ENCODE data around the gene EZH1. TPM values are rescaled to one million over a fixed set of nuclear protein-coding genes. Genes with fewer than 3 reads are reported as not detected.

Gene EZH1
- total and polyA plus RNA-seq, 10 of the 15 experiments (the other 5 are each of a cell fraction or from before 2014, with no cell fraction given): 6.1 to 43.3 (median 16.8) TPM

- no peak for TF ChIP-seq SUZ12 (IDR thresholded peaks at IDR 0.05; ENCODE audit: unreplicated experiment)
These were observed 21.2 kb downstream of the EZH1 start (continued) for GRCh38 chr17:42723636-42724035.

GRCh38 chr17:42720996-42721583 is 23.8 kb downstream of the EZH1 start:
- H3K4me3 ChIP-seq: no peak overlapping the region
- 0% methylated on average over 2 of the region's 2 CpGs for WGBS (ENCODE audit: insufficient coverage, insufficient replicate concordance, low lambda C conversion rate, missing lambda C conversion rate)
- SMC1A ChIA-PET (ENCODE audit: uncharacterized antibody, unreplicated experiment): interaction anchor here (0.7 to 4.1 kb wide), 4 partner anchors 25 to 143 kb away, joined by 3 to 22 read pairs (median 6); partner anchors contain the start of gene PSMC3IP
- H3K79me2 ChIP-seq (ENCODE audit: control insufficient read depth, insufficient read depth, low read length): no peaks in the 10 kb centered on the region
- in situ Hi-C loops (cut with MboI): loop anchor here (10.0 kb wide), 1 partner anchor 214 kb away; no protein-coding TSS in a partner anchor
- H3K27ac ChIP-seq (ENCODE audit: control insufficient read depth, insufficient read depth): no peak overlapping the region
- H3K4me2 ChIP-seq (ENCODE audit: control insufficient read depth, insufficient read depth): no peak overlapping the region
- BruUV-seq (replicated peaks): no TSS peak
- CTCF ChIA-PET: interaction anchor here (0.7 to 7.3 kb wide), 9 partner anchors 12 to 171 kb away, joined by 3 to 130 read pairs (median 5); partner anchors contain the start of genes BECN1, PSMC3IP and RAMP2
- H3K9me3 ChIP-seq (replicated peaks; ENCODE audit: control insufficient read depth, insufficient read depth, low read length): no peaks in the 10 kb centered on the region
- no peaks in the 10 kb centered on the region for H4K20me1 ChIP-seq (ENCODE audit: control insufficient read depth, insufficient read depth)
- H3K4me1 ChIP-seq (ENCODE audit: control insufficient read depth, insufficient read depth, low read length): no peaks in the 10 kb centered on the region
- H2AFZ ChIP-seq (ENCODE audit: control insufficient read depth, low read depth, low read length): no peak overlapping the region
- POLR2A ChIA-PET: no interaction called here
- DNase-seq (ENCODE audit: low read depth, low spot score) (no peak), ATAC-seq (peak; percentile 94), FAIRE-seq (peak; percentile 85)
- RAD21 ChIA-PET (ENCODE audit: unreplicated experiment): interaction anchor here (1.2 to 1.7 kb wide), 3 partner anchors 41 to 43 kb away, joined by 4 to 8 read pairs (median 5); no protein-coding TSS in a partner anchor
- intact Hi-C loops (cut with micrococcal nuclease; ENCODE audit: unreplicated experiment): loop anchor here (1.0 to 2.0 kb wide), 3 partner anchors 42 to 216 kb away; partner anchors contain the start of gene BECN1
- no peaks in the 10 kb centered on the region for H3K27me3 ChIP-seq (replicated peaks in 1 of 2; ENCODE audit: control insufficient read depth in 2 of 2, insufficient read depth in 2 of 2, low read length in 1 of 2)
- H3K9ac ChIP-seq (ENCODE audit: control insufficient read depth, insufficient read depth, low read length): no peak overlapping the region
- peaks cover 3 to 17% of the 10 kb centered on the region in 2 experiments for H3K36me3 ChIP-seq (ENCODE audit: control insufficient read depth in 2 of 2, insufficient read depth in 2 of 2, low read length in 1 of 2)
- TF ChIP-seq JUND (IDR thresholded peaks at IDR 0.05; ENCODE audit: low read depth, low read length) (no peak), RELB (IDR thresholded peaks at IDR 0.05; ENCODE audit: low read depth) (no peak), CHD2 (IDR thresholded peaks at IDR 0.05; ENCODE audit: borderline replicate concordance, low read depth, low read length) (no peak), JUNB (IDR thresholded peaks at IDR 0.05) (no peak), SMC3 (IDR thresholded peaks at IDR 0.05; ENCODE audit: borderline replicate concordance, low read length) (peak; percentile 81; the same call in 1 of the 2 replicates), ATF3 (IDR thresholded peaks at IDR 0.05; ENCODE audit: borderline replicate concordance, extremely low read depth, low read depth, low read length) (no peak), CUX1 (IDR thresholded peaks at IDR 0.05; ENCODE audit: insufficient replicate concordance, low read depth, low read length) (no peak), KLF5 (IDR thresholded peaks at IDR 0.05; ENCODE audit: partially characterized antibody) (no peak), E2F4 (IDR thresholded peaks at IDR 0.05; ENCODE audit: low read depth, low read length) (no peak), BMI1 (IDR thresholded peaks at IDR 0.05; ENCODE audit: borderline replicate concordance) (no peak), TCF12 (IDR thresholded peaks at IDR 0.05; ENCODE audit: low read depth, low read length) (no peak), ZZZ3 (IDR thresholded peaks at IDR 0.05; ENCODE audit: control insufficient read depth, insufficient read length, low read depth) (no peak)

Measured in GM12878 (cell line).